HG02763 (cell line): Measurements from ENCODE around the gene PBX4.

Experiments used
- ATAC-seq: cut with Tn5 transposase; IDR thresholded peaks from one replicate; pipeline ENCODE4 v1.9.1; 2021; ENCODE audit warnings: mild to moderate bottlenecking, moderate library complexity; ENCODE audit not compliant: unreplicated experiment

Gene PBX4

GRCh38 chr19:19649580-19649995 is 31.1 kb upstream of the PBX4 start:
- no peak for ATAC-seq

- ATAC-seq: no peak
These were observed 30.7 kb upstream of the PBX4 start for GRCh38 chr19:19649155-19649554.

- ATAC-seq: no peak
These were observed 28.7 kb upstream of the PBX4 start for GRCh38 chr19:19647037-19647835.

- ATAC-seq: no peak
These were observed 26.9 kb upstream of the PBX4 start for GRCh38 chr19:19645233-19645870.

- no peak for ATAC-seq
These were observed 25.5 kb upstream of the PBX4 start for GRCh38 chr19:19644054-19644388.

- ATAC-seq: peak; percentile 63
These were observed 24.9 kb upstream of the PBX4 start, which contains the start of gene GMIP for GRCh38 chr19:19643158-19644053. TSS of gene GMIP (minus strand) at chr19:19643657. CDS start at chr19:19643529, 128 bp downstream.

GRCh38 chr19:19642506-19643157 is 24.1 kb upstream of the PBX4 start:
- no peak for ATAC-seq

- ATAC-seq: no peak
These were observed 19.2 kb upstream of the PBX4 start for GRCh38 chr19:19637523-19638251.

GRCh38 chr19:19637186-19637522 is 18.7 kb upstream of the PBX4 start:
- no peak for ATAC-seq

- ATAC-seq: no peak
These were observed 18.2 kb upstream of the PBX4 start for GRCh38 chr19:19636573-19637185.

- no peak for ATAC-seq
These were observed 16.8 kb upstream of the PBX4 start for GRCh38 chr19:19635313-19635702.

GRCh38 chr19:19634516-19635312 is 16.2 kb upstream of the PBX4 start:
- no peak for ATAC-seq

- no peak for ATAC-seq
These were observed 15.4 kb upstream of the PBX4 start for GRCh38 chr19:19633711-19634515.

- no peak for ATAC-seq
These were observed 14.2 kb upstream of the PBX4 start for GRCh38 chr19:19632661-19633060.

- no peak for ATAC-seq
These were observed 12.9 kb upstream of the PBX4 start for GRCh38 chr19:19631346-19631745.

GRCh38 chr19:19630426-19630825 is 11.9 kb upstream of the PBX4 start:
- ATAC-seq: no peak

GRCh38 chr19:19630062-19630414 is 11.6 kb upstream of the PBX4 start:
- ATAC-seq: no peak

- ATAC-seq: no peak
These were observed 10.1 kb upstream of the PBX4 start for GRCh38 chr19:19628501-19629134.
